ENCODE data around the gene JAG1.

DNA sequence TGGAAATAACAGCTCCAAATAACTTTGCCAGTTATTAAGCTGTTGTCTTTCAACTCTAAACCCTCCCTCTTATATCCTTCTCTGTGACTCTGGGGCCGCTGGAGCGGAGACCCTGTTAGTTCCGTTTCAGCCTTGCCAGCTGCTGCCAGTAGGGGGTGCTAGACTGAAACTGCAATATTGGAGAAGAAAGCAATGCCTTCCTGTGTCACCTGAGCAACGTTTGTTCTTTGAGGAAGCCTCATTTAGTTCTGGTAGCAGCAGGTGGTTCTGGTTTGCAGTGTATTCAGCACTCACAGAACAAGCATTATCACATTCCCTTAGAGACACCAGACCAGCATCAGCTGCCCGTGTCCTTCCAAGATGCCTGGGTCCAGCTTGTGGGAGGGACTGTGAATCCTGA, 22.9 kb upstream of the JAG1 start:
- TF ChIP-seq, protein P1, sequence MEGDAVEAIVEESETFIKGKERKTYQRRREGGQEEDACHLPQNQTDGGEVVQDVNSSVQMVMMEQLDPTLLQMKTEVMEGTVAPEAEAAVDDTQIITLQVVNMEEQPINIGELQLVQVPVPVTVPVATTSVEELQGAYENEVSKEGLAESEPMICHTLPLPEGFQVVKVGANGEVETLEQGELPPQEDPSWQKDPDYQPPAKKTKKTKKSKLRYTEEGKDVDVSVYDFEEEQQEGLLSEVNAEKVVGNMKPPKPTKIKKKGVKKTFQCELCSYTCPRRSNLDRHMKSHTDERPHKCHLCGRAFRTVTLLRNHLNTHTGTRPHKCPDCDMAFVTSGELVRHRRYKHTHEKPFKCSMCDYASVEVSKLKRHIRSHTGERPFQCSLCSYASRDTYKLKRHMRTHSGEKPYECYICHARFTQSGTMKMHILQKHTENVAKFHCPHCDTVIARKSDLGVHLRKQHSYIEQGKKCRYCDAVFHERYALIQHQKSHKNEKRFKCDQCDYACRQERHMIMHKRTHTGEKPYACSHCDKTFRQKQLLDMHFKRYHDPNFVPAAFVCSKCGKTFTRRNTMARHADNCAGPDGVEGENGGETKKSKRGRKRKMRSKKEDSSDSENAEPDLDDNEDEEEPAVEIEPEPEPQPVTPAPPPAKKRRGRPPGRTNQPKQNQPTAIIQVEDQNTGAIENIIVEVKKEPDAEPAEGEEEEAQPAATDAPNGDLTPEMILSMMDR (IDR thresholded peaks at IDR 0.05), result peak; percentile 25 to 74 (median 50)
- TF ChIP-seq POLR2A (IDR thresholded peaks at IDR 0.05), result no peak

Data from testis (tissue), 2 donors.